Measurements from ENCODE around the gene OSBP2.
"Not testable (repeated sequence)": the region's sequence is repeated elsewhere in the genome, so short reads cannot be mapped to it uniquely, and the experiment has no call there.

The OSBP2 gene

GRCh38 chr22:30770716-30771115, 76.0 kb downstream of the OSBP2 start:
- no peak for DNase-seq

DNA sequence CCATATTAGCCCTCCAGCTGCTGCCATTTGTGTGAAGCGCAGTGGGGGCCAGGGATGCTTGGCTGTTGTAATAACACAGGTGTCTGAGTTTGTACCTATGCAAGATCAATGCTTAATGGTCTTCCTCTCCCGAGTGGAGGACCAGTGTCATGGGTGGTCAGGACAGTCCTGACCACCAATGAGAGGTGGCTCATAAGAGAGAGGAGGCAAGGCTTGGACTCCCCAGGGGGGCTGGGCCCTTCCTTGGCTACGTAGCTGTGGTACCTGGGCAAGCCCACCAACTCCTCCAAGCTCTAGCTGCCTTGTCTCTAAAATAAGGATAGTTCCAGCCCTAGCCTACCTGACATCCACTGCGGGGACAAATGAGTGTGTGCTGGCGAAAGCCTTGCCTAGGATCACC, 79.2 kb downstream of the OSBP2 start:
- no peak for DNase-seq

GRCh38 chr22:30774566-30774965, 79.9 kb downstream of the OSBP2 start:
- DNase-seq = no peak

DNA sequence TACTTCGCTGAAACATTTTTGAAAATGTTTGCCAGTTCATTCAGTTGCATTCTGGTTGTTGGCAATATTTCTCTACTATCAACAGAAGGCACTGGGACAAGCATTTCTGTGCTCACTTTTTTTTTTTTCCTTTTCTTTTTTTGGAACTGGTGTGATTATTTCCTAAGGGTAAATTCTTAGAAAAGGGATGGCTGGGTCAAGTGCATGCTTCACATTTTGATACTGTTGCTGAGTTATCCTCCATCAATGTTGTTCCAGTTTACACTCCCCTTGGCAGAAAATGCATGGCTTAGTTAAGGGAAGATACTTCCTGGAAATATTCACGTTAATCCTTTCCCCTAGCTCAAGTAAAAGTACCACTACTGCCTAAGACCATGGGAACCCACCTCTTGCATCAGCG, 81.8 kb downstream of the OSBP2 start:
- DNase-seq = no peak

- DNase-seq = not testable (repeated sequence)
These were observed 82.5 kb downstream of the OSBP2 start for GRCh38 chr22:30777146-30777545.

DNA sequence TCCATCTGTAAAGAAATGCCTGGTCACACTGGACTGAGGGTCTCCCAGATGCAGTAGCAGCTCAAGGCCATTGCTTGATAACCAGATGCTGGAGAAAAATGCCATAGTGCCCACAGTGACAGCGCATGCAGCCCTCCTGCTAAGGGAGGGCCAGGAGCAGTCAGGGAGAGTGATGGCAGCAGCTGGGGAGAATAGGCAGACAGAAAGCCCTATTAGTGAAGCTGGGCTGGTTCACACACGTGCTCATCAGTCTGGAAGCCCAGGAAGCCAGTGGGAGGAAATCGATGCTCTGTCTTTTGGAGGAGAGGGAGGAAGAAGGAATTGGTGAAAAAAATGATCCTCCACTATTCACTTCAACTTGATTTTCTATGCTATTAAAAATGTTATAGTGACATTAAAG, 82.9 kb downstream of the OSBP2 start:
- DNase-seq = no peak

DNA sequence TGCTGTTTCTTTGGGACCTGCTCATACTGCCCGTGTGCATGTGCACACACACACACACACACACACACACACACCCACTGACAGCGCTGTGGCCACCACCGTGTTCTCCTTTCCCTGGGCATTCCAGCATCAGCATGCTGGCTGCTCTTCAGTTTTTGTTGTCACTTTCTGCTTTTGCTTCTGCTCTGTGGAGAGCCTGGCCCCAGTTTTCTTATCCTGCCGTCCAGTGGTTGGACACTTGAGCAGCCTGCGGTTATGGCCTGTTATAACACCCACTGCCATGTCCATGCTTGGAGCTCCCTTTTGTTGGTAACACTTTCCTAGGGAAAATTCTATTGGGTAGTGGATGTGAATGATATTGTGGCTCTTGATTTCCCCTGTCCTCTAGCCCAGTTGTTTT, 83.6 kb downstream of the OSBP2 start:
- DNase-seq = no peak

GRCh38 chr22:30780026-30780425, 85.4 kb downstream of the OSBP2 start:
- no peak for DNase-seq

DNA sequence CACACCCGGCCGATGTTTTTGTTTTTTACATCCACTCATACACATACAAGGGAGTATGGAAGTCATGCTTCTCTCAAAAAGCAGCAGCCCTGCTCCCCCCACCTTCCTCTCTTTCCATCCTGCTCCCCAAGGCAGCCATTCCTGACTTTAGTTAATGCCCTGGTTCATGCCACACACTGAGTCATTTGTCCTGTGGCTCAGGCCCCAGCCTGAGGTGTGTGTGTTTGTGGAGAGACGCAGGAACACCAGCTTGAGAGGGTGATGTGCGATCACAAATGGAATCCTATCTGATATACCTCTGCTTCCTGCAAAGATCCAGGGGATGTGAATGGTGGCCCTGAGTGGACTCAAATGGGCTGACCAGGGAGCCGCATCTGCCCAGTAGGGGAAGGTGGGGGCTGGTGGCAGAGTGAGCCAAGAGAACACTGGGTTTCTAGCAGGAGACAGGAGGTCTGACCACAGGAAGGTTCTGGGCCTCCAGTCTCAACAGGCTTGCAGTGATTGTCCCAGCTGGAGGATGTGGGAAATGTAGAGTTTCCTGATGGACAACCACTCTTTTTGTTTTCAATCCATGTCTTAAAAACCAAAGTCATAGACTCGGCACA, 86.7 kb downstream of the OSBP2 start:
- DNase-seq = no peak

DNA sequence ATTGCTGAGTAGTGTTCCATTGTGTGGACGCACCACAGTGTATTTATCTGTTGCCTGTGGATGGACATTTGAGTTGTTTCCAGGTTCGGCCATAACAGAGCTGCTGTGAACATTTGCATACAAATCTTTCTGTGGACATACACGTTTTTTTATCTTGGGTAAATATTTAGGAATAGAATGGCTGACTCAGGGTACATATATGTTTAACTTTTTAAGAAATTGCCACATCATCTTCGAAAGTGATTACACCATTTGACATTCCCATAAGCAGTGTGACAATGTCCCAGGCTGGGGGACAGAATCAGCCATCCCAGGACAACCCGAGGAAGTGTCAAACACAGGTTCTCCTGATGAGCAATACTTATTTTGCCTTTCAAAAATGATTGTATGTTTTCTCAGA, 87.9 kb downstream of the OSBP2 start:
- DNase-seq = no peak

GRCh38 chr22:30783021-30783420, 88.3 kb downstream of the OSBP2 start:
- no peak for DNase-seq

- DNase-seq = no peak
These were observed 90.9 kb downstream of the OSBP2 start for GRCh38 chr22:30785527-30785926.

- DNase-seq = no peak
These were observed 95.7 kb downstream of the OSBP2 start for GRCh38 chr22:30790366-30790765.

DNA sequence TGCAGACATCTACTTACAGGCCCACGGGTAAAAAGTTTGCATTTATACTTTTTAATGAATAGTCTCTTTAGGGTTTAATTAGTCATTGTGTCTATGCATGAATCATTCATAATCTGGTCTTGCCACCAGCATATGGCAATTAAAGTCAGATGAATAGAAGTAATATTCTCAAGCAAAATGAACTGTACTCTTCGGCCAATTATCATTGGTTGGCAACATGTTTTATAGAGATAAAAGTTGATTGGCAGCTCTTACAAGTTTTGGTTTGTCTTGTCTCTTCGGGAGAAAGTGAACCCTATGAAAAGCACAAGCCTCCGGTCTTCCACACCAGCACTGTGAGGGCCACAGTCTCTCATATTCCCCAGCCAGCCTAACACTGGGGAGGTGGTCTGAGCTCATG, 97.8 kb downstream of the OSBP2 start:
- DNase-seq = no peak

DNA sequence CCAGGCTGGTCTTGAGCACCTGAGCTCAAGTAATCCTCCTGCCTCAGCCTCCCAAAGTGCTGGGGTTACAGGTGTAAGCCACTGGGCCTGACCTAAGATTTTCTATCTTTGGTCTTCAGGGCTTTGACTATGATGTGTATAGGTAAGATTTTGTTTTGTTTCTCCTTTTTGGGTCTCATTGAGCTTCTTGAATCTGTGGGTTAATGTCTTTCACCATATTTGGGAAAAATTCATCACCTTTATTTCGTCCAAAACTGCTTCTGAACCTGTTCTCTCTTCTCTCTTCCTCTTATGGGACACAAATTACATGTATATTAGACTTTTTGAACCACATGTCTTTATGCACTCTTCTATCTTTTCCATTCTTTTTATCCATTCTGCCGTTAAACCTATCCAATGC, 100.4 kb downstream of the OSBP2 start:
- DNase-seq = no peak

DNA sequence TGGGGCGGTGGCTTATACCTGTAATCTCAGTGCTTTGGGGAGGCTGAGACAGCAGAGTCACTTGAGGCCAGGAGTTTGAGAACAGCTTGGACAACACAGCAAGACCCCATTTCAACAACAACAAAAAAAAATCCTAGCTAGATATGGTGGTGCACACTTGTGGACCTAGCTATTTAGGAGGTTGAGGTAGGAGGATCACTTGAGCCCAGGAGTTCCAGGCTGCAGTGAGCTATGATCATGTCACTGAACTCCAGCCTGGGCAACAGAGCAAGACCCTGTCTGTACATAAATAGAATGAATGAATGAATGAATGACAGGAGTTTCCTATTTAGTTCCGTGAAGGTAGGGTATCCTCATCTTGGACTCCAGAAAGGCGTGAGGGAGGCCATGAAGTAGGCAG, 107.0 kb downstream of the OSBP2 start:
- no peak for DNase-seq

DNA sequence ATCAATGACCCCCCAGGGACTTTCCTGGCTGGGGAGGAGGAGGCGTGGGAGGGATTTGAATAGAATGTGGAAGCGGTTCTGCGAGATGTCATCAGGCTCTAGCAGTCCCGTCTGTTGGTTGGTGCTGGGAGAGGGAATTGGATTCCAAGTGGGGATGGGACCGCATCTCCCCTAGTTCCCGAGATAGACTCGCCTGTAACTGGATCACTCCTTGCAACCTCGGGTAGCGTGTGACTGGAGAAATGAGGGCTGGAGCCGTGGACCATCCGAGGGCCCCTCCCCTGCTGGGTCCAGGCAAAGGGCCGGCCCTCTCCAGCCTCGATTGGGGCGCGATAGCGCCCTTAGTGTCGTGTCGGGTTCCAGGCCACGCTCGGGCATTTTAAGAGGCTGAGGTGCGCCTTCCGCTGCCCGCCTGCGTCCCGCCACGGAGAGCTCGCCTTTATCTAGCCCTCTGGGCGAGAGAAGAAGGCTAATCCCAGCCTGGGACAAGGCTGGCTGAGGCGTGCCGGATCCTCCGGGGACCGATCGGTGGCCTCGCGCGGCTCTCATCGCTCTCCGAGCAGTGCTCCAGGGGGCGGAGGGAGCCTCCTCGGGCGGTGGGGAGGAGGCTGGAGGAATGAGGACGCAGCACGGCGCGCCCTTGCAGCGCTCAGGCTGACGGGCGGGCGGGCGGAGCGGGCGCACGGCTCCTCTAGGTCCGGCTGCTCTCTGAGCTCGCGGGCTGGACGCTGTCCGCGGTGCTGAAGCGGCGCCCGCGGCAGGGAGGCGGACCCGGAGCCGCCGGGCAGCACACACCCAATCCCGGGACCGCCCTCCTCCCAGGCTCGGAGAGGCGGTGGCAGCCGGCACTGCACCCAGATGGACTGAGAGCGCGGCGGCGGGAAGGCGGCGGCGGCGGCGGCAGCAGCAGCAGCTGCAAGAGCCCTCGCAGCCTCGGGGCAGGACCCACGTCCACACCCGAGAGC, 107.8 kb downstream of the OSBP2 start:
- peak; percentile 62 for DNase-seq

DNA sequence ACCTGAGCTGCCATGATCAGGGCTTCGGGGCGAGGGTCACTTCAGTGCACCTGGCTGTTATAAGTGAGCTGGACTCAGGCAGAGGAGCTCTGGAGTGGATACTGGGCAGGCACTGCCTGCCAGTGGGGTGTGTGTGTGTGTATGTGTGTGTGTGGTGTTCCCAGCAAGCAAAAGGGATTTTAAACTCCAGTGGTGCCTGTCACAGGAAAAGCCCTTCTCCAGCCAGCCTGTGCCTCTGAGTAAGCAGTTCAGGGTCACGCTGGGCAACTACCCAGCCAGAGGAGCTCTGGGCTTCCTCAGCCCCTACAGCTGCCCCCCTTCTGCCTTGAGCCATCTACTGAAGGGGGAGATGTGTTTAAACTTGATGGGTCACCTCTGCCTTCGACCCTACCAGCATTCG, 109.0 kb downstream of the OSBP2 start:
- DNase-seq = no peak

GRCh38 chr22:30804626-30805025, 110.0 kb downstream of the OSBP2 start:
- no peak for DNase-seq

DNA sequence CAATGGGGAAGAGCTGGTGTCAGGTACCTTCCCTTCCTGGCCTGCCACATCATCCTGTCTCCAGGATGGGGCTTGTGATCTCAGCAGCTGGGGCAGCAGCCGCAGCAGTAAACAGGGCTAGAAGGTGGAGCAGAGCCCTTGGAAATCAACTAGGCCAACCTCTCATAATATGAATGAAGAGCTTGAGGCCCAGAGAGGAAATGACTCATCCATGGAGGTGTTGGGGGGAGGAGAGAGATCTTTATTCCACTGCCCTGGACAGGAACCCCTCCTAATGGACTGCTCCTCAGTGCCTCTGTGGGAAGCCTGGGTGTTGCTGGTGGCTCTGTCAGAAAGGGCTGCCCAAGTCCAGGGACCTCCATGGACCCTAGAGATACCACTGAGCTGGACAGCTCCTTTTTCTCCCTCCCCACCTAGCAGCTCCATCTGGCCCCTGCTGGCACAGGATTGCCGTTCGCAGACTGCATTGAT, 111.8 kb downstream of the OSBP2 start:
- no peak for DNase-seq

- DNase-seq = no peak
These were observed 114.4 kb downstream of the OSBP2 start for GRCh38 chr22:30809086-30809485.

DNA sequence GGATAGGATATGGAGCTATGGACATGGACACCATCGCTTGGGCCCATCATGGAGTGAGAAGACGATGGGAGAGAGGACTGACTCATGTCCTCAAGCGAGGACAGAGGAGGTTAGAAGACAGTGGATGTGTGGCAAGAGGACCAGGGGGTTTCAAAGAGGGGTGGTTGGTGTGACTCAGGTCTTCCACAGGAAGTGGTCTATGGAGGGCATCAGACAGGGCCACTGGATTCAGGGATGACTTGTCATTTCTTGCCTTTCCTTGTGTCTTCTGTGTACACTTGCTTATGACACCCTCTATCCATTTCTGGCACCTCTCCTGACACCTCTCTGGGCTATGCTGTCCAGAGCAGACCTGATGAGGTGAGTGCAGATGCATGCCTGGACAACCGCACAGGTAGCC, 115.4 kb downstream of the OSBP2 start:
- DNase-seq = no peak

DNA sequence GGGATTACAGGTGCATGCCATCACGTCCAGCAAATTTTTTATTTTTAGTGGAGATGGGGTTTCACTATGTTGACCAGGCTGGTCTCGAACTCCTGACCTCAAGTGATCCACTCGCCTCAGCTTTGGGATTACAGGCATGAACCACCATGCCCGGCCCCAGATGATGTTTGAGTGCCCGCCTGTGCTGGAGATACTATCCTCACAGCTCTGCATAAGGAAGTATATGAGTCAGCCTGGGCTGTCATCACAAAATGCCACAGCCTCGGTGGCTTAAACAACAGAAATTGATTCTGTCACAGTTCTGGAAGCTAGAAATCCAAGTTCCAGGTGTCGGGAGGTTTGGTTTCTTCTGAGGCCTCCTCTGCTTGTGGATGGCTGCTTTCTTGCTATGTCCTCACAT, 119.3 kb downstream of the OSBP2 start:
- DNase-seq = no peak

GRCh38 chr22:30816413-30816812, 121.7 kb downstream of the OSBP2 start:
- no peak for DNase-seq

Data from CD4-positive, alpha-beta T cell treated with Interferon gamma for 1 hour (primary cell).